ENCODE data around the gene CLASP1.

DNA sequence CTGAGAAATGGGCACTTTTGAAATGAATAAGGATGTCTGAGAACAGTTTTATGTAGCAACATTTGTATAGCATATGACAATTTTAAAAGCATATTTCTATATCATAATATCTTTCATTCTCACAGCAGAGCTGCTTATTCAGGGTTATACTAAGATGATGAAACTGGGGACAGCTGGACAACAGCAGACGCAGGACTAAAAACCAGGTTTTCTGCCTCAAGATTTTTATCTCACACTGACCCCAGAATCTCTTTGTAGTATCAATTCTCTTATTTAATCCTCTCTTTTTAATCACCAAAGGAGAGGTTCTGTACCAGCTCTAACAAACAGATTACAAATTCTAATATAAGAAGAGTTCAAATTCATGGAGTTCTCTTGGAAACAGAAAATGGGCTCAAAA is 290.1 kb downstream of the CLASP1 start:
- TF ChIP-seq, protein P1, sequence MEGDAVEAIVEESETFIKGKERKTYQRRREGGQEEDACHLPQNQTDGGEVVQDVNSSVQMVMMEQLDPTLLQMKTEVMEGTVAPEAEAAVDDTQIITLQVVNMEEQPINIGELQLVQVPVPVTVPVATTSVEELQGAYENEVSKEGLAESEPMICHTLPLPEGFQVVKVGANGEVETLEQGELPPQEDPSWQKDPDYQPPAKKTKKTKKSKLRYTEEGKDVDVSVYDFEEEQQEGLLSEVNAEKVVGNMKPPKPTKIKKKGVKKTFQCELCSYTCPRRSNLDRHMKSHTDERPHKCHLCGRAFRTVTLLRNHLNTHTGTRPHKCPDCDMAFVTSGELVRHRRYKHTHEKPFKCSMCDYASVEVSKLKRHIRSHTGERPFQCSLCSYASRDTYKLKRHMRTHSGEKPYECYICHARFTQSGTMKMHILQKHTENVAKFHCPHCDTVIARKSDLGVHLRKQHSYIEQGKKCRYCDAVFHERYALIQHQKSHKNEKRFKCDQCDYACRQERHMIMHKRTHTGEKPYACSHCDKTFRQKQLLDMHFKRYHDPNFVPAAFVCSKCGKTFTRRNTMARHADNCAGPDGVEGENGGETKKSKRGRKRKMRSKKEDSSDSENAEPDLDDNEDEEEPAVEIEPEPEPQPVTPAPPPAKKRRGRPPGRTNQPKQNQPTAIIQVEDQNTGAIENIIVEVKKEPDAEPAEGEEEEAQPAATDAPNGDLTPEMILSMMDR (IDR thresholded peaks at IDR 0.05): no peak
- TF ChIP-seq EZH2phosphoT487 (IDR thresholded peaks at IDR 0.05) (no peak), EZH2 (IDR thresholded peaks at IDR 0.05) (no peak)
